Measurements from ENCODE around the gene SLC4A3.
"Not testable (repeated sequence)": the region's sequence is repeated elsewhere in the genome, so short reads cannot be mapped to it uniquely, and the experiment has no call there.

Gene SLC4A3

GRCh38 chr2:219648963-219649362 is 21.5 kb downstream of the SLC4A3 start:
- DNase-seq (ENCODE audit: low read depth): no peak

- DNase-seq (ENCODE audit: low read depth): no peak
Observed at GRCh38 chr2:219650426-219651248, 23.2 kb downstream of the SLC4A3 start.

GRCh38 chr2:219651656-219652055 is 24.2 kb downstream of the SLC4A3 start:
- not testable (repeated sequence) for DNase-seq (ENCODE audit: low read depth)

- no peak for DNase-seq (ENCODE audit: low read depth)
Observed at GRCh38 chr2:219656526-219656925, 29.1 kb downstream of the SLC4A3 start.

GRCh38 chr2:219658196-219658846 is 30.9 kb downstream of the SLC4A3 start:
- no peak for DNase-seq (ENCODE audit: low read depth)

- DNase-seq (ENCODE audit: low read depth): no peak
Observed at GRCh38 chr2:219658874-219659273, 31.4 kb downstream of the SLC4A3 start.

- no peak for DNase-seq (ENCODE audit: low read depth)
Observed at GRCh38 chr2:219661197-219661954, 33.9 kb downstream of the SLC4A3 start.

- no peak for DNase-seq (ENCODE audit: low read depth)
Observed at GRCh38 chr2:219661955-219662395, 34.5 kb downstream of the SLC4A3 start.

GRCh38 chr2:219662566-219662965 is 35.1 kb downstream of the SLC4A3 start:
- no peak for DNase-seq (ENCODE audit: low read depth)

GRCh38 chr2:219663116-219663762 is 35.8 kb downstream of the SLC4A3 start:
- DNase-seq (ENCODE audit: low read depth): no peak

- DNase-seq (ENCODE audit: low read depth): no peak
Observed at GRCh38 chr2:219664041-219664440, 36.6 kb downstream of the SLC4A3 start.

- no peak for DNase-seq (ENCODE audit: low read depth)
Observed at GRCh38 chr2:219664944-219665343, 37.5 kb downstream of the SLC4A3 start.

GRCh38 chr2:219665926-219666325 is 38.5 kb downstream of the SLC4A3 start:
- no peak for DNase-seq (ENCODE audit: low read depth)

- no peak for DNase-seq (ENCODE audit: low read depth)
Observed at GRCh38 chr2:219668316-219668715, 40.9 kb downstream of the SLC4A3 start.

- DNase-seq (ENCODE audit: low read depth): no peak
Observed at GRCh38 chr2:219670386-219670785, 43.0 kb downstream of the SLC4A3 start.

- DNase-seq (ENCODE audit: low read depth): no peak
Observed at GRCh38 chr2:219671279-219671678, 43.8 kb downstream of the SLC4A3 start.

GRCh38 chr2:219672406-219672805 is 45.0 kb downstream of the SLC4A3 start:
- DNase-seq (ENCODE audit: low read depth): no peak

GRCh38 chr2:219675221-219675620 is 47.8 kb downstream of the SLC4A3 start:
- DNase-seq (ENCODE audit: low read depth): no peak

GRCh38 chr2:219676586-219676985 is 49.2 kb downstream of the SLC4A3 start:
- no peak for DNase-seq (ENCODE audit: low read depth)

GRCh38 chr2:219679041-219679440 is 51.6 kb downstream of the SLC4A3 start:
- no peak for DNase-seq (ENCODE audit: low read depth)

GRCh38 chr2:219679571-219679970 is 52.1 kb downstream of the SLC4A3 start:
- no peak for DNase-seq (ENCODE audit: low read depth)

All from activated T-helper 1 cell treated with Interleukin-2 at 50 U/mL for 16 hours (primary cell).